Sigmoid colon (tissue), 7 donors: ENCODE data around the gene SRSF2. TPM values are rescaled to one million over a fixed set of nuclear protein-coding genes. Genes with fewer than 3 reads are reported as not detected.

Source experiments
- DNase-seq: peaks from one replicate; pipeline ENCODE4 v3.0.0-alpha.2; 2019
- H3K27ac ChIP-seq, 4 donors: fragments of 200-600 bp; sonication (generic); one replicate each; pipeline ENCODE4 v1.5.1; 2016 to 2019; ENCODE audit warnings: mild to moderate bottlenecking in 1 of 4
- H3K27me3 ChIP-seq, 3 donors: fragments of 200-600 bp; sonication (generic); one replicate each; pipeline ENCODE4 v1.5.1; 2019; ENCODE audit warnings: mild to moderate bottlenecking in 1 of 3
- H3K36me3 ChIP-seq, 4 donors: fragments of 200-600 bp; sonication (generic); one replicate each; pipeline ENCODE4 v1.5.1; 2016 to 2019
- H3K4me1 ChIP-seq, 4 donors: fragments of 200-600 bp; sonication (generic); one replicate each; pipeline ENCODE4 v1.5.1; 2017 to 2019
- H3K4me3 ChIP-seq, 4 donors: fragments of 200-600 bp; sonication (generic); one replicate each; pipeline ENCODE4 v1.5.1; 2017 to 2019; ENCODE audit warnings: mild to moderate bottlenecking in 2 of 4, moderate library complexity in 1 of 4
- H3K9me3 ChIP-seq, 4 donors: fragments of 200-600 bp in 3 of 4; sonication (generic) in 3 of 4; one replicate each; pipeline versions ENCODE4 v1.5.1 to v1.6.1; 2013 to 2019
- CTCF ChIP-seq, 4 experiments: fragments of 450-650 bp in 3 of 4; fragments of 200-600 bp in 1 of 4; IDR thresholded peaks; one replicate each; pipeline ENCODE4 v1.5.1; 2016 to 2019; ENCODE audit warnings: antibody characterized with exemption in 4 of 4, mild to moderate bottlenecking in 3 of 4, moderate library complexity in 2 of 4
- EP300 ChIP-seq, 4 donors: sonication (generic); formaldehyde crosslinking; IDR thresholded peaks; one replicate each; pipeline ENCODE4 v1.6.1; 2017; ENCODE audit warnings: antibody characterized with exemption in 4 of 4
- POLR2A ChIP-seq, 2 donors: fragments of 450-650 bp; IDR thresholded peaks; one replicate each; pipeline ENCODE4 v1.6.1; 2016; ENCODE audit warnings: antibody characterized with exemption in 2 of 2, mild to moderate bottlenecking in 2 of 2, moderate library complexity in 2 of 2
- POLR2AphosphoS5 ChIP-seq, 4 donors: sonication (generic); formaldehyde crosslinking; IDR thresholded peaks; one replicate each; pipeline ENCODE4 v1.6.1; 2017; ENCODE audit warnings: antibody characterized with exemption in 4 of 4
- WGBS, 2 donors: extraction: QIAGEN DNeasy Blood & Tissue Kit; methylation state at CpG; one replicate each; pipeline ENCODE4 v1.1.7; 2013; 5-methylcytosine and 5-hydroxymethylcytosine counted together
- intact Hi-C: fragments of 100-400 bp; cut with DNase I; formaldehyde crosslinking; loops from one replicate; pipeline ENCODE4 v1.15.1; 2023
- polyA plus RNA-seq, 3 donors: library from polyadenylated mRNA; stranded (reverse); fragments of 200-250 nt; gene quantifications; one replicate each; pipeline ENCODE4 v1.2.3, GENCODE V29; 2013
- small RNA-seq, 3 donors: library from RNA; depleted of rRNA; stranded (forward); fragments of <200 nt; gene quantifications; one replicate each; pipeline ENCODE3, GENCODE V24; 2016
- total RNA-seq, 4 donors: library from RNA; depleted of rRNA; stranded (reverse); fragments of >200 nt; gene quantifications; one replicate each; pipeline ENCODE4 v1.1.0, GENCODE V29; 2016
- donor health status: healthy with polysubstance abuse.
- donor health status: Bipolar disorder and iron deficiency.
- donor health status: healthy.

Gene SRSF2
- total and polyA plus RNA-seq, 7 donors: 87.9 to 229 (median 126) TPM

GRCh38 chr17:76685846-76686245, 51.3 kb downstream of the SRSF2 start:
- Histone ChIP-seq H3K36me3 (peaks cover 0 to 29% (median 2%) of the 10 kb centered on the region in 4 donors), H3K27ac (peak overlapping the region; percentile 90 to 98 (median 93)), H3K4me1 (peaks cover 5 to 100% (median 100%) of the 10 kb centered on the region in 4 donors), H3K27me3 (no peaks in the 10 kb centered on the region), H3K9me3 (no peaks in the 10 kb centered on the region), H3K4me3 (no peak overlapping the region)
- WGBS, 2 donors: 85 to 87% methylated on average over 8 of the region's 8 CpGs
- TF ChIP-seq CTCF (IDR thresholded peaks at IDR 0.05) (no peak), EP300 (IDR thresholded peaks at IDR 0.05) (no peak), POLR2A (IDR thresholded peaks at IDR 0.05) (no peak), POLR2AphosphoS5 (IDR thresholded peaks at IDR 0.05) (no peak)
- intact Hi-C loops: loop anchor here (5.0 kb wide), 1 partner anchor 41 kb away; the partner anchor contains the start of genes JMJD6 and METTL23
- DNase-seq: no peak

- Histone ChIP-seq H3K36me3 (peaks cover 0 to 29% (median 5%) of the 10 kb centered on the region in 4 donors), H3K9me3 (no peaks in the 10 kb centered on the region), H3K27me3 (no peaks in the 10 kb centered on the region), H3K27ac (peak overlapping the region; percentile 90 to 98 (median 93)), H3K4me1 (peaks cover 5 to 100% (median 100%) of the 10 kb centered on the region in 4 donors), H3K4me3 (no peak overlapping the region)
- intact Hi-C loops: loop anchor here (5.0 kb wide), 1 partner anchor 42 kb away; the partner anchor contains the start of genes JMJD6 and METTL23
- TF ChIP-seq POLR2AphosphoS5 (IDR thresholded peaks at IDR 0.05) (no peak), EP300 (IDR thresholded peaks at IDR 0.05) (no peak), CTCF (IDR thresholded peaks at IDR 0.05) (no peak)
- 84 to 86% methylated on average over 12 of the region's 12 CpGs for WGBS, 2 donors
- no peak for DNase-seq
Observed at GRCh38 chr17:76685366-76685765, 51.8 kb downstream of the SRSF2 start.

- H3K27me3 ChIP-seq: no peaks in the 10 kb centered on the region
- peak overlapping the region; percentile 90 to 98 (median 93) for H3K27ac ChIP-seq
- 89 to 90% methylated on average over 7 of the region's 7 CpGs for WGBS, 2 donors
- no peaks in the 10 kb centered on the region for H3K9me3 ChIP-seq
- H3K4me3 ChIP-seq: no peak overlapping the region
- DNase-seq: no peak
- peaks cover 5 to 96% (median 94%) of the 10 kb centered on the region in 4 donors for H3K4me1 ChIP-seq
- no peak for TF ChIP-seq CTCF (IDR thresholded peaks at IDR 0.05)
- TF ChIP-seq EP300 (IDR thresholded peaks at IDR 0.05): no peak
- no peak for TF ChIP-seq POLR2A (IDR thresholded peaks at IDR 0.05)
- no peak for TF ChIP-seq POLR2AphosphoS5 (IDR thresholded peaks at IDR 0.05)
- peaks cover 0 to 29% (median 6%) of the 10 kb centered on the region in 4 donors for H3K36me3 ChIP-seq
- intact Hi-C loops: loop anchor here (5.0 kb wide), 1 partner anchor 43 kb away; the partner anchor contains the start of genes JMJD6 and METTL23
Observed at GRCh38 chr17:76684756-76685155, 52.4 kb downstream of the SRSF2 start.

Small RNA genes lying within 50 kb of the gene (small RNA-seq; reads per million reads assigned to genes)
- gene AC005837.3 (0 to 0.30 (median 0) reads per million in 3 donors), gene RF02271 (0 reads per million in 3 donors), gene RNU6-97P (0 reads per million in 3 donors), gene RNY4P36 (0.06 to 0.32 (median 0.22) reads per million in 3 donors)

Other genes starting within 250 kb of the SRSF2 start
- 10 to 100 TPM in 3 of 4 donors, 1 to 10 TPM in 1; 7.9 to 27.6 (median 12.5) TPM for gene RHBDF2, start 235.9 kb downstream of the SRSF2 start, total RNA-seq
- 10 to 100 TPM in 1 of 3 donors, 1 to 10 TPM in 2; 1.2 to 35.7 (median 5.8) TPM for gene RHBDF2, start 235.9 kb downstream of the SRSF2 start, polyA plus RNA-seq
- gene CYGB, start 199.6 kb downstream of the SRSF2 start, total RNA-seq: 10 to 100 TPM; 18.6 to 33.4 (median 19.3) TPM
- 10 to 100 TPM in 2 of 3 donors, 1 to 10 TPM in 1; 9.7 to 25.8 (median 10.1) TPM for gene CYGB, start 199.6 kb downstream of the SRSF2 start, polyA plus RNA-seq
- 1 to 10 TPM; 1.1 to 6.1 (median 3.6) TPM for gene PRCD, start 197.3 kb downstream of the SRSF2 start, total RNA-seq
- gene PRCD, start 197.3 kb downstream of the SRSF2 start, polyA plus RNA-seq: 1 to 10 TPM in 2 of 3 donors, not detected in 1; 4.8 to 7.1 TPM
- 10 to 100 TPM in 1 of 4 donors, 1 to 10 TPM in 3; 4.1 to 16.4 (median 9.0) TPM for gene ST6GALNAC2, start 151.5 kb downstream of the SRSF2 start, total RNA-seq
- 1 to 10 TPM; 3.3 to 5.4 (median 3.5) TPM for gene ST6GALNAC2, start 151.5 kb downstream of the SRSF2 start, polyA plus RNA-seq
- gene ST6GALNAC1, start 93.6 kb downstream of the SRSF2 start, total RNA-seq: 1 to 10 TPM in 2 of 4 donors, under 1 TPM in 2; 0.81 to 4.6 (median 2.2) TPM
- 100 to 1,000 TPM; 104 to 146 (median 109) TPM for gene ST6GALNAC1, start 93.6 kb downstream of the SRSF2 start, polyA plus RNA-seq
- 100 to 1,000 TPM; 327 to 428 (median 348) TPM for gene MXRA7, start 26.4 kb downstream of the SRSF2 start, total RNA-seq
- gene MXRA7, start 26.4 kb downstream of the SRSF2 start, polyA plus RNA-seq: 100 to 1,000 TPM in 1 of 3 donors, 10 to 100 TPM in 1, 1 to 10 TPM in 1; 8.3 to 109 (median 35.3) TPM
- gene JMJD6, start 10.7 kb downstream of the SRSF2 start, total RNA-seq: 10 to 100 TPM; 21.3 to 37.3 (median 28.9) TPM
- 10 to 100 TPM; 24.0 to 28.9 (median 24.8) TPM for gene JMJD6, start 10.7 kb downstream of the SRSF2 start, polyA plus RNA-seq
- 10 to 100 TPM; 13.6 to 32.5 (median 20.8) TPM for gene METTL23, start 10.5 kb downstream of the SRSF2 start, total RNA-seq
- gene METTL23, start 10.5 kb downstream of the SRSF2 start, polyA plus RNA-seq: 10 to 100 TPM; 25.7 to 34.8 (median 33.6) TPM
- 10 to 100 TPM; 27.5 to 46.2 (median 41.7) TPM for gene MFSD11, start 788 bp upstream of the SRSF2 start, total RNA-seq
- gene MFSD11, start 788 bp upstream of the SRSF2 start, polyA plus RNA-seq: 10 to 100 TPM in 1 of 3 donors, 1 to 10 TPM in 2; 6.6 to 22.1 (median 6.9) TPM
- under 1 TPM; 0.16 to 0.83 (median 0.49) TPM for gene MGAT5B, start 131.1 kb upstream of the SRSF2 start, total RNA-seq
- gene MGAT5B, start 131.1 kb upstream of the SRSF2 start, polyA plus RNA-seq: under 1 TPM in 1 of 3 donors, not detected in 2; 0.51 TPM